ENCODE measurements around the gene CYRIA. TPM values are rescaled to one million over a fixed set of nuclear protein-coding genes. Genes with fewer than 3 reads are reported as not detected.

The CYRIA gene
- total RNA-seq, 4 donors from 2014 or later: 33.6 to 79.0 (median 50.0) TPM

DNA sequence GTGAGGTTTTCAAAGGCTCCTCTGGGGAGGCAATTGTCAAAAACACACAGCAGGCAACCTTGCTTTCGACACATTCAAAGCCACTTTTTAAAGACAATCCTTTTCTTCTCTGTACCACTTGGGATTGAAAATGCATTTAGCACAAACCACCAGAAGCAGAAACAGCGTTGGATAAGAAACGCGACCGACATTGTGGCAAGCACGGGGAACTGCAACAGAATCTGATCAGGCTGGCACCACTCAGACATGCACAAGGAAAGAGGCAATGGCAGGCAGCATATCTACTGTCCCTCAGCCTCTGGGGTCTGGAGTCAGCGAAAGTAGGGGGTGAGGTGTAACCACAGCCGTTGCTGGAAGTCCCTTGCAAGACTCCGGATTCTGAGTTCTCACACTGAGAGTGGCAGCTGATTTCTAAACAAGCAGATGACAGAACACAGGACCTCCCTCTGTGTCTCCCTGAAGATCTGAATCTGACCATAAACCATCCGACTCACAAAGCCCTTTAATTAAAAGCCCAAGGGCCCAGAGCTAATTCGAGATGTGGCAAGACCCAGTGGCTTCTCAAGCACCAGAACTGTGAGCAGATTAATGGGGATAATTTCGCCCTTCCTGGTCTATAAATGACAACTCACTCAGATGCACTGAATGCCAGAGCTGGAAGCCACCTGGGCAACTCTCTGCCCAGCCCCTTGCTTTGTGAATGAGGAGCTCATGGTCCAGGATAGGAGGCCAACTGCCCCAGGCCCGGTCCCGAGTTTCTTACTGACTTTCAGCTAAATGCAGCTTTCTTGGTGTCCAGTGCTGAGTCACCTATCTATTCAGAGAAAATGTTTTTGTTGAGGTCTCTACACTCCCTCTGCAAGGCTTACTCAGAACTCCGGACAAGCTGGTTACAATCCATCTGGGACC is 29.6 kb downstream of the CYRIA start:
- intact Hi-C loops (cut with DNase I): no loop called here
- peak overlapping the region in 2 of 3 donors; percentile 6 to 59 for H3K27ac ChIP-seq

GRCh38 chr2:16633621-16634430 is 31.8 kb downstream of the CYRIA start:
- Histone ChIP-seq H3K4me3 (replicated peaks in 1 of 3) (no peak overlapping the region), H3K27ac (peak overlapping the region in 2 of 3 donors; percentile 15 to 51), H3K4me1 (peaks cover 39 to 74% of the 10 kb centered on the region in 2 donors), H3K27me3 (no peaks in the 10 kb centered on the region), H3K9me3 (no peaks in the 10 kb centered on the region), H3K36me3 (no peaks in the 10 kb centered on the region)
- intact Hi-C loops (cut with DNase I): no loop called here
- no peak for DNase-seq
- 70 to 76% methylated on average over 7 of the region's 7 CpGs for WGBS, 2 donors
- TF ChIP-seq POLR2A (IDR thresholded peaks at IDR 0.05) (no peak), CTCF (IDR thresholded peaks at IDR 0.05) (no peak)

More for the DNA sequence above, 29.6 kb downstream of the CYRIA start:
- no peaks in the 10 kb centered on the region for H3K27me3 ChIP-seq
- 77 to 81% methylated on average over 15 of the region's 15 CpGs for WGBS, 2 donors
- DNase-seq: no peak
- peaks cover 37 to 57% of the 10 kb centered on the region in 2 donors for H3K4me1 ChIP-seq
- H3K36me3 ChIP-seq: peaks cover 0 to 5% of the 10 kb centered on the region in 2 donors
- TF ChIP-seq CTCF (IDR thresholded peaks at IDR 0.05): no peak
- TF ChIP-seq POLR2A (IDR thresholded peaks at IDR 0.05): no peak
- no peak overlapping the region for H3K4me3 ChIP-seq (replicated peaks in 1 of 3)
- no peaks in the 10 kb centered on the region for H3K9me3 ChIP-seq

DNA sequence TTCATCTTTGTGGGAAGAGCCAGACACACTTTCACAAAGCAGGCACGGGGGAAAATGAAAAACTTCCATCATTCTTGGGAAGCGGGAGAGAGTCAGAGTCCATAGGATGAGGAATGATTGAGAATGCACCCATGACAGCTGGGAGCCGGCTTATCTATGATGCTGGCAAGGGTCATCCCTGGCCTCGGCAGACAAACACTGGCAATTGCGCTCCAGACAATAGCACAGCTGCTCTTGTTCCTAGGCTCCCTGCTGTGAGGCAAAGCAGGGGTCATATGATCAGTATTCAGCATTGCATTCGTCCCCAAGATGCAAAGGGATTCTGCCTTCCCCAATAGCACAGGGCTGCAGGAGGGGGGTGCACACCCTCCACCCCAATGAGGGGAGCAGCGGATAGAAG is 33.0 kb downstream of the CYRIA start:
- Histone ChIP-seq H3K4me3 (replicated peaks in 1 of 3) (no peak overlapping the region), H3K9me3 (no peaks in the 10 kb centered on the region), H3K4me1 (peaks cover 48 to 86% of the 10 kb centered on the region in 2 donors), H3K27me3 (no peaks in the 10 kb centered on the region), H3K36me3 (no peaks in the 10 kb centered on the region), H3K27ac (peak overlapping the region in 2 of 3 donors; percentile 34 to 56)
- no peak for DNase-seq
- no peak for TF ChIP-seq CTCF (IDR thresholded peaks at IDR 0.05)
- no peak for TF ChIP-seq POLR2A (IDR thresholded peaks at IDR 0.05)
- intact Hi-C loops (cut with DNase I): no loop called here
- 83 to 94% methylated on average over 7 of the region's 7 CpGs for WGBS, 2 donors

GRCh38 chr2:16630463-16630862 is 35.2 kb downstream of the CYRIA start:
- Histone ChIP-seq H3K4me3 (replicated peaks in 1 of 3) (no peak overlapping the region), H3K27me3 (no peaks in the 10 kb centered on the region), H3K36me3 (no peaks in the 10 kb centered on the region), H3K4me1 (peaks cover 68 to 92% of the 10 kb centered on the region in 2 donors), H3K9me3 (no peaks in the 10 kb centered on the region), H3K27ac (peak overlapping the region in 2 of 3 donors; percentile 58 to 84)
- TF ChIP-seq CTCF (IDR thresholded peaks at IDR 0.05): no peak
- TF ChIP-seq POLR2A (IDR thresholded peaks at IDR 0.05): no peak
- intact Hi-C loops (cut with DNase I): no loop called here
- DNase-seq: no peak
- WGBS, 2 donors: 76 to 77% methylated on average over 3 of the region's 3 CpGs
